Psoas muscle (tissue), 8 donors: ENCODE measurements around the gene LGMN. TPM values are rescaled to one million over a fixed set of nuclear protein-coding genes. Genes with fewer than 3 reads are reported as not detected.
"Not testable (repeated sequence)": the region's sequence is repeated elsewhere in the genome, so short reads cannot be mapped to it uniquely, and the experiment has no call there.

Source experiments
- ATAC-seq, 4 donors: fragments of 200-7000 bp; cut with Tn5 transposase; one replicate each; pipeline ENCODE4 v1.9.1; 2020; ENCODE audit warnings: moderate library complexity in 3 of 4, mild to moderate bottlenecking in 2 of 4
- DNase-seq, 2 donors: peaks; one replicate each; pipeline ENCODE4 v3.0.0-alpha.2; 2020
- H3K27ac ChIP-seq: fragments of 200-600 bp; one replicate; pipeline ENCODE4 v1.8.0; 2022
- H3K27me3 ChIP-seq, 3 donors: fragments of 200-600 bp in 1 of 3; one replicate each; pipeline versions ENCODE4 v1.6.1 to v1.8.0; 2013 to 2022; ENCODE audit warnings: low read length in 2 of 3, mild to moderate bottlenecking in 2 of 3, moderate library complexity in 1 of 3; ENCODE audit not compliant: insufficient read depth in 3 of 3
- H3K36me3 ChIP-seq, 2 donors: fragments of 200-600 bp in 1 of 2; one replicate each; pipeline versions ENCODE4 v1.6.1 to v1.8.0; 2013 to 2022; ENCODE audit warnings: low read depth in 1 of 2, mild to moderate bottlenecking in 1 of 2, moderate library complexity in 1 of 2; ENCODE audit not compliant: insufficient read depth in 1 of 2
- H3K4me1 ChIP-seq: fragments of 200-600 bp; one replicate; pipeline ENCODE4 v1.8.0; 2022
- H3K4me3 ChIP-seq: fragments of 200-600 bp; one replicate; pipeline ENCODE4 v1.8.0; 2022; ENCODE audit warnings: mild to moderate bottlenecking
- H3K9me3 ChIP-seq: fragments of 200-600 bp; one replicate; pipeline ENCODE4 v1.8.0; 2022
- WGBS, 3 donors: extraction: QIAGEN DNeasy Blood & Tissue Kit; methylation state at CpG; one replicate each; pipeline versions ENCODE4 v1.1.6 to v1.1.7; 2013; 5-methylcytosine and 5-hydroxymethylcytosine counted together
- intact Hi-C, 2 donors: fragments of 100-400 bp; cut with DNase I; formaldehyde crosslinking; loops; one replicate each; pipeline versions ENCODE4 v1.11.0 to v1.14.2; 2022
- polyA plus RNA-seq, 3 donors: library from polyadenylated mRNA; stranded (reverse); fragments of 200-250 nt; gene quantifications; one replicate each; pipeline ENCODE4 v1.2.3, GENCODE V29; 2013
- total RNA-seq, 4 donors: library from RNA; stranded (reverse); fragmentation: NEBNext Ultra II Directional in 2 of 4; extraction: Animal tissue kit (Norgen Biotek cat#: 25700) in 2 of 4; gene quantifications; one replicate each; pipeline versions ENCODE4 v1.2.1 to v1.2.4, GENCODE V29; 2021 to 2023
- TF ChIP-seq, protein P1 (sequence below): fragments of 200-600 bp; IDR thresholded peaks from one replicate; pipeline ENCODE4 v1.8.0; 2022; ENCODE audit warnings: antibody characterized with exemption
- donor health status: healthy with polysubstance abuse.
- donor health status: DM: no; HTN: no; CAD: no; lungs with moderate emphysema.
- donor health status: Bipolar disorder and iron deficiency.
- donor health status: healthy.
- donor health status: DM: yes; HTN: yes; CAD: no.
- donor health status: DM: no; HTN: no; CAD: no.
- donor health status: DM: no; HTN: no; CAD: no.
- donor health status: DM: yes; HTN: yes; CAD: no.

The LGMN gene
- total and polyA plus RNA-seq, 7 donors, result 27.2 to 56.8 (median 49.3) TPM

- Histone ChIP-seq H3K9me3 (no peaks in the 10 kb centered on the region), H3K4me3 (no peak overlapping the region), H3K36me3 (peaks cover 0 to 5% of the 10 kb centered on the region in 2 donors), H3K4me1 (peaks cover 3% of the 10 kb centered on the region), H3K27ac (no peak overlapping the region), H3K27me3 (no peaks in the 10 kb centered on the region)
- intact Hi-C loops, result loop anchor here in 1 of 2 donors (10.0 kb wide), 1 partner anchor 561 kb away; the partner anchor contains the start of genes CPSF2 and NDUFB1
- ATAC-seq (no peak), DNase-seq (no peak)
- WGBS, 3 donors, result 90 to 94% (median 93%) methylated on average over 4 of the region's 4 CpGs
- TF ChIP-seq, protein P1, sequence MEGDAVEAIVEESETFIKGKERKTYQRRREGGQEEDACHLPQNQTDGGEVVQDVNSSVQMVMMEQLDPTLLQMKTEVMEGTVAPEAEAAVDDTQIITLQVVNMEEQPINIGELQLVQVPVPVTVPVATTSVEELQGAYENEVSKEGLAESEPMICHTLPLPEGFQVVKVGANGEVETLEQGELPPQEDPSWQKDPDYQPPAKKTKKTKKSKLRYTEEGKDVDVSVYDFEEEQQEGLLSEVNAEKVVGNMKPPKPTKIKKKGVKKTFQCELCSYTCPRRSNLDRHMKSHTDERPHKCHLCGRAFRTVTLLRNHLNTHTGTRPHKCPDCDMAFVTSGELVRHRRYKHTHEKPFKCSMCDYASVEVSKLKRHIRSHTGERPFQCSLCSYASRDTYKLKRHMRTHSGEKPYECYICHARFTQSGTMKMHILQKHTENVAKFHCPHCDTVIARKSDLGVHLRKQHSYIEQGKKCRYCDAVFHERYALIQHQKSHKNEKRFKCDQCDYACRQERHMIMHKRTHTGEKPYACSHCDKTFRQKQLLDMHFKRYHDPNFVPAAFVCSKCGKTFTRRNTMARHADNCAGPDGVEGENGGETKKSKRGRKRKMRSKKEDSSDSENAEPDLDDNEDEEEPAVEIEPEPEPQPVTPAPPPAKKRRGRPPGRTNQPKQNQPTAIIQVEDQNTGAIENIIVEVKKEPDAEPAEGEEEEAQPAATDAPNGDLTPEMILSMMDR, result no peak
Observed at GRCh38 chr14:92685784-92686355, 62.6 kb downstream of the LGMN start.

DNA sequence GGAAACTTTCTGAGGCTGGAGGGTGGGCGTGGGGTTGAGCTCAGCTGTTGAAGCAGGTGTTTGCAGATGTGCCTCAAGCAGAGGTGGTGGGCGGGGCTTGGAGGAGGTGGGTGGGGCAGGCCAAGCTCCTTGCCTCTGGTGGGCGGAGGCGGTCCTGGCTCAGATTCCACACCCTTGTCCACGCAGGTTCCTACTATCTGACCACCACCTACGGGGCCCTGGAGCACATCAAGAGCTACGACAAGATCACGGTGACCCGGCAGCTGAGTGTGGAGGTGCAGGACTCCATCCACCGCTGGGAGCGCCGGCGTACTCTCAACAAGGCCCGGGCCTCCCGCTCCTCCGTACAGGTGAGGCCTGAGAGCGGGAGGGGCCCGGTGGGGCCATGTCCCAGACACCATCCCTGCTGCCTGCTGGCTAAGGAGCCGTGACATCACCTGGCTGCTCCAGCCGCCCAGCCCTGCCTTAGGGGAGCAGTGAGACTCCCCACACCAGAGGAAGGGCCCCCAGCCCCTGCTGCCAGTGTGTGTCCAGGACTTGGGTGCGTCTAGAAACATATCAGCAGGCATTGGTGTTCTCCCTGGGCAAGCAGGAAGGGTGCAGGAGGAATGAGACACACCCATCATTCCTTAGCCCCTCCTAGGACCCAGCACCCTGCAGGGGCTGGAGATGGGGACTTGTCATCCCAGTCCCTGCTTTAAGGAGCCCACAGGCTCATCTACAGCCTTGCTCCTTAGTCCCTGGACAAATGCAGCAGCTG is 63.4 kb downstream of the LGMN start:
- no peak overlapping the region for H3K27ac ChIP-seq
- TF ChIP-seq, protein P1, result no peak
- WGBS, 3 donors, result 88% methylated on average over 20 to 21 of the region's 21 CpGs
- DNase-seq (no peak), ATAC-seq (no peak)
- no peaks in the 10 kb centered on the region for H3K9me3 ChIP-seq
- no peak overlapping the region for H3K4me3 ChIP-seq
- H3K36me3 ChIP-seq, result peaks cover 0 to 5% of the 10 kb centered on the region in 2 donors
- peaks cover 3% of the 10 kb centered on the region for H3K4me1 ChIP-seq
- intact Hi-C loops, result loop anchor here in 1 of 2 donors (10.0 kb wide), 1 partner anchor 560 kb away; the partner anchor contains the start of genes CPSF2 and NDUFB1
- no peaks in the 10 kb centered on the region for H3K27me3 ChIP-seq

DNA sequence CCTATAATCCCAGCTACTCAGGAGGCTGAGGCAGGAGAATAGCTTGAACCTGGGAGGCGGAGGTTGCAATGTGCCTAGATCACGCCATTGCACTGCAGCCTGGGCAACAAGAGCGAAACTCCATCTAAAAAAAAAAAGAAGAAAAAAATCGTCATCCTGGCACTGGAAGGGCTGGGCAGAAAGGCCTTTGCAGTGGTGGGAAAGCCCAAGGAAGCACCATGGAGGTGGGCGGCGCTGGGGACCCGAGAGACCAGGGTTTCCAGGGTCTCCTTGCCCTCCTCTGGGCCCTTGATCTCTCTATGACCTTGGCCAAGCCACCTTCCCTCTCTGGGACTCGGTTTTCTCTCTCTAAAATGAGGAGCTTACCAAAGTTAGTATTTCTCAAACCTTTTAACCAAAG is 65.4 kb downstream of the LGMN start:
- no peak for ATAC-seq
- intact Hi-C loops, result loop anchor here in 1 of 2 donors (10.0 kb wide), 1 partner anchor 558 kb away; the partner anchor contains the start of genes CPSF2 and NDUFB1

DNA sequence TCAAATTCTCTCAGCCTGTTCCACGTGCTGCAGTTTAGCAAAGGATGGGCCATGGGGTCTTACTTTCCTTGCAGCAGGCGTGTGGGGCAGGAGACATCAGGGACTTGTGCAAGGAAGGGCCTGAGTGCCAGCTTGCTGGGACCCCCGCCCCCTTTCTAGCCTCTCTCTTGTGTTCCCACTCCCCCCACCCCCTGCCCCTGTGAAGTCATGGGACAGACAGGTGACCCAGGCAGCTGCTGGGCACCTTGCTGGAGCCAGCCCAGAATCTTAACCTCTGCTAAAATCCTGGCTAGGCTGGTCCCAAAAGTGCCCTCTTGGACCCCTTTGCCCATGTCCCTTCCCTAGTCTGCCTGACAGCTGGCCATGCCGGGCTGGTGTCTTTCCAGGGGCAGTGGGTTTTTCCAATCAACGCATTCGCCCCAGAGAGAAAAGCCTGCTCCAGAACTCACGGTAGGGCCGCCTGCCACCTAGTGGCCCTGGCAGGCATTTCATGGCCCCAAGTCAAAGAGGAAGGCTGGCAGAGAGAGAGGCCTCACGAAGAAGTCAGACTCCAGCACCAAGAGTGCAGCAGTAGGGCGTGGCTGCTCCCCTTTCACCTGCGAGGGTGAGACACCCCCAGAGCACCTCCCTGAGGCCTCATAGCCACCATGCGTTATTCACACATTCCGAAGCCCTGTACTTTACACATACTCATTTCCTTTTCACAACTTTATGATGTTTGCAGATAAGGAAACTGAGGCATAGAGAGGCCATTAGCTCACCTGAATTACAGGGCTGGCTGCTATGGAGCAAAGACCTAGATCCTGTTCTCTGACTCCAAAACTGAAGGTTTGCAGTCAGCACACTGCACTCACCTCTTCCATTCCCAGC is 67.4 kb downstream of the LGMN start:
- Histone ChIP-seq H3K9me3 (no peaks in the 10 kb centered on the region), H3K27ac (no peak overlapping the region), H3K36me3 (peaks cover 0 to 3% of the 10 kb centered on the region in 2 donors), H3K4me1 (no peaks in the 10 kb centered on the region), H3K4me3 (no peak overlapping the region), H3K27me3 (no peaks in the 10 kb centered on the region)
- ATAC-seq (peak in 3 of 4 donors; percentile 57 to 67 (median 59)), DNase-seq (peak; percentile 67 to 77)
- 33 to 39% (median 35%) methylated on average over 13 of the region's 13 CpGs for WGBS, 3 donors
- TF ChIP-seq, protein P1, result peak; percentile 70
- intact Hi-C loops, result loop anchor here in 1 of 2 donors (10.0 kb wide), 1 partner anchor 556 kb away; the partner anchor contains the start of genes CPSF2 and NDUFB1

More for the DNA sequence above, 65.4 kb downstream of the LGMN start:
- TF ChIP-seq, protein P1, result no peak
- WGBS, 3 donors, result 93 to 94% (median 93%) methylated on average over 8 of the region's 8 CpGs
- Histone ChIP-seq H3K36me3 (peaks cover 0 to 5% of the 10 kb centered on the region in 2 donors), H3K9me3 (no peaks in the 10 kb centered on the region), H3K27ac (no peak overlapping the region), H3K4me1 (peaks cover 3% of the 10 kb centered on the region), H3K27me3 (no peaks in the 10 kb centered on the region), H3K4me3 (no peak overlapping the region)
- DNase-seq, result no peak

DNA sequence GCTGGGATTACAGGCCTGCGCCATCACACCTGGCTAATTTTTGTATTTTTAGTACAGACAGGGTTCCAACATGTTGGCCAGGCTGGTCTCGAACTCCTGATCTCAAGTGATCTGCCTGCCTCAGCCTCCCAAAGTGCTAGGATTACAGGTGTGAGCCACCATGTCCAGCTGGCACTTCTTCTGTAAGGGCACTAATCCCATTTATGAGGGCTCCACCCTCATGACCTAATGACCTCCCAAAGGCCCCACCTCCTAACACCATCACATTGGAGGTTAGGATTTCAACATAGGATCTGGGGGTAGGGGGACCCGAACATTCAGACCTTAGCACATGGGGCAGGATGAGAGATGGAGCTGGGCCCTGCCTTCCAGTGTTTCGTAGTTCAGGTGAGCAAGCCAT is 68.1 kb downstream of the LGMN start:
- not testable (repeated sequence) for H3K9me3 ChIP-seq, H3K27me3 ChIP-seq, H3K4me3 ChIP-seq, H3K36me3 ChIP-seq, DNase-seq, H3K4me1 ChIP-seq, H3K27ac ChIP-seq, ATAC-seq
- 84 to 92% (median 87%) methylated on average over 4 of the region's 4 CpGs for WGBS, 3 donors
- intact Hi-C loops, result loop anchor here in 1 of 2 donors (10.0 kb wide), 1 partner anchor 556 kb away; the partner anchor contains the start of genes CPSF2 and NDUFB1
